Brain pericyte (primary cell): ENCODE measurements around the gene CDC14B.
"Not testable (repeated sequence)": the region's sequence is repeated elsewhere in the genome, so short reads cannot be mapped to it uniquely, and the experiment has no call there.

Experiments used
- DNase-seq: peaks from one replicate; pipeline ENCODE4 v3.0.0-alpha.2; 2012; ENCODE audit warnings: low read depth, low spot score

Gene CDC14B

GRCh38 chr9:96619491-96620180 is at the start of gene CDC14B:
Gene CDC14B (minus strand): TSS chr9:96619843. CDS start chr9:96619378, 465 bp downstream.
- DNase-seq: no peak

GRCh38 chr9:96668868-96669534 is 49.4 kb upstream of the CDC14B start:
- no peak for DNase-seq

- DNase-seq: no peak
Measured at GRCh38 chr9:96667363-96667728, 47.7 kb upstream of the CDC14B start.

GRCh38 chr9:96666653-96667362 is 47.2 kb upstream of the CDC14B start:
- not testable (repeated sequence) for DNase-seq

- DNase-seq: no peak
Measured at GRCh38 chr9:96665789-96666188, 46.1 kb upstream of the CDC14B start.

- DNase-seq: no peak
Measured at GRCh38 chr9:96663506-96664120, 44.0 kb upstream of the CDC14B start.

- DNase-seq: no peak
Measured at GRCh38 chr9:96661711-96662110, 42.1 kb upstream of the CDC14B start.

GRCh38 chr9:96660692-96661248 is 41.1 kb upstream of the CDC14B start:
- no peak for DNase-seq

- no peak for DNase-seq
Measured at GRCh38 chr9:96655198-96655851, 35.7 kb upstream of the CDC14B start, which contains the start of gene PRXL2C. Gene PRXL2C (minus strand): TSS chr9:96655317. CDS start chr9:96655281, 36 bp downstream.

GRCh38 chr9:96654450-96655197 is 35.0 kb upstream of the CDC14B start:
- peak; percentile 68 for DNase-seq

GRCh38 chr9:96651626-96652025 is 32.0 kb upstream of the CDC14B start:
- no peak for DNase-seq

- no peak for DNase-seq
Measured at GRCh38 chr9:96649620-96650324, 30.1 kb upstream of the CDC14B start.

- DNase-seq: no peak
Measured at GRCh38 chr9:96646081-96646991, 26.7 kb upstream of the CDC14B start.

GRCh38 chr9:96644137-96644536 is 24.5 kb upstream of the CDC14B start:
- DNase-seq: no peak

GRCh38 chr9:96641514-96641913 is 21.9 kb upstream of the CDC14B start:
- DNase-seq: no peak

GRCh38 chr9:96638606-96639364 is 19.1 kb upstream of the CDC14B start:
- no peak for DNase-seq

GRCh38 chr9:96636368-96636767 is 16.7 kb upstream of the CDC14B start:
- no peak for DNase-seq

GRCh38 chr9:96633579-96633978 is 13.9 kb upstream of the CDC14B start:
- DNase-seq: not testable (repeated sequence)
